Measurements from ENCODE around the gene COBL.
A peak's percentile ranks its signal among the peaks of the same experiment; 100 is the strongest.
"Not testable (repeated sequence)": the region's sequence is repeated elsewhere in the genome, so short reads cannot be mapped to it uniquely, and the experiment has no call there.

Gene COBL

DNA sequence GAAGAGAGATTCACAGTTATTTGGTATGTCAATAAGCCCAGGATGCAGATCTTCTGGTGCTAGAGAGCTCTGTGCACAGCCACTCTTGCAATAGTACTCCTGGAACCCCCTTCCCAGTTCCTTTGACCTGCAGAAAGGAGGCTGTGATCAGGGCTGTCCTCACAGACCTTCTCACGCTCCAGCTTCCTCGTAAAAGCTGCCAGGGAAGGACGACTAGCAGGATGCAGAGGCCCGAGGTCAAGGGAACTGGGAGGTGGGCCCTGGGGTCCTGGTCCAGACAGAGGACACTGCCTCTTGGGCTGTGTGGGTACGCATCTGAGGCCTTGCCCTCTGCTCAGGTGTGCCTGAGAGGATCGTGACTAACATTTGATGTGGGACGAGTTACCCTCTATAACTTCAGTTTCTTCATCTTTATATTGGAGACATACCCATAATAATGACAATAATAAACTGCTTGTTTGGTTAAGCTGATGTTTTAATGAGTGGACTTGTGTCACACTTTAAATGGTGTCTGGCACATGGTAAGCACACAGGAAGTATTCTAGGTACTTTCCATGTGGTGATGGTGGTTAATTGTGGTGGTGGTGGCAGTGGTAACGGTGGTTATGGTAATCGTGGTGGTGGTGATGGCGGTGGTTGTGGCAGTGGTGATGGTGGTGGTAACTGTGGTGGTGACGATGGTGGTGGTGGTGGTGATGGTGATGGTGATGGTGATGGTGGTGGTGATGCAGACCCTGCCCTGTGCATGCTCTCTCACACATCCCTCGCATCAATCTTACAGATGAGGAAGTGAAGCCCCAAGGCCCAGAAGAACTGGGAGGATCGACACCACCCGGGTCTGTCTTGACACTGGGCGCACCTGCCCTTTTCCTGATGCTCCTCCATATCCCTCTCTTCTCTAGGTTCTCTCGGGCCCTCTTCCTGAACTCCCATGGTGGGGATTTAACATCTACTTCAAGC, 298.8 kb downstream of the COBL start:
- peak in 1 of 5 experiments; percentile 58 for DNase-seq

GRCh38 chr7:51016546-51016945, 300.1 kb downstream of the COBL start:
- no peak for DNase-seq

GRCh38 chr7:51015581-51015980, 301.0 kb downstream of the COBL start:
- DNase-seq, result no peak

DNA sequence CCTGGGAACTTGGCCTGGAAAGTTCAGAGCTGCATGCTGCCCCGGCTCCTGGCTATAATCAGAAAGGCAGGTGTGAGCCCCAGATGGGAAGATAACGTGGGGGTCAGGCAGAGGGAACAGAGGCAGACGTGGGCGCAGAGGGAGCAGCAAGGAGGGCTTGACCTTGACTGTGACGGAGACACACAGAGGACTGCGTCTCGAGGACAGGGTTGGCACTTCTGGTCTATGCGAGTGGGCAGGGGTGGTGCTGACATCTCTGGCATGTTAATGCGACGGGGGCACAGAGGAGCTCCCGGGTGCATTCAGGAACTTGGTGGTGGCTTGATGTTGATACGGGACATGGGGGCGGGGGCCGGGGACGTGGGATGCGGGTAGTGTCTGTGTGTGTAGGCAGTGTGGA, 301.8 kb downstream of the COBL start:
- DNase-seq, result no peak

GRCh38 chr7:51013861-51014511, 302.6 kb downstream of the COBL start:
- DNase-seq, result no peak

DNA sequence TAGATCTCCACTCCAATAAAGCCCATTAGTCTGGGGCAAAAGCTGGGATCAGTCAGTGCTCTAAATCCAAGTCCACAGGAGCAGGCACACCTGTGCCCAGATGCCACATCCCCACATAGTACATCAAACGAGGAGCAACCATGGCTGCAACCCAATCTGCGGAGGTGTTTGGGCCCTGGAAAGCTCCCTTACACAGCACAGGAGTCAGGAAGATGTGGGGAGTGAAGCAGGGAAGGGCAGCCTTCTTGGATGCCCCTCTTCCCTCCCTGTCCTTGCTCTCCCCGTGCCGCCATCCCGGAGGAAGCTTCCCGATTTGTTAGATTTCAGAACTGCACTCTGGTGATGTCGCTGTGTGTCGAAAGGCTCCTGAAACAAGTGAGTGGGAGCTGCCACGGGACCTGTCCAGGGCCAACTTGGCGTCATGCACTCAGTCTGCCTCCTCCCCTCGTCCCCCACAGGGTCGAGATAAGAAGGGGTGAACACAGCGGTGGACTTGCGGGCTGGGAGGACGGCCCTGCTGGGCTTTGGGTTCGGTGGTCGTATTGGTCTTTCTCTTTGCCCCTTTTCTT, 303.3 kb downstream of the COBL start:
- DNase-seq, result no peak

DNA sequence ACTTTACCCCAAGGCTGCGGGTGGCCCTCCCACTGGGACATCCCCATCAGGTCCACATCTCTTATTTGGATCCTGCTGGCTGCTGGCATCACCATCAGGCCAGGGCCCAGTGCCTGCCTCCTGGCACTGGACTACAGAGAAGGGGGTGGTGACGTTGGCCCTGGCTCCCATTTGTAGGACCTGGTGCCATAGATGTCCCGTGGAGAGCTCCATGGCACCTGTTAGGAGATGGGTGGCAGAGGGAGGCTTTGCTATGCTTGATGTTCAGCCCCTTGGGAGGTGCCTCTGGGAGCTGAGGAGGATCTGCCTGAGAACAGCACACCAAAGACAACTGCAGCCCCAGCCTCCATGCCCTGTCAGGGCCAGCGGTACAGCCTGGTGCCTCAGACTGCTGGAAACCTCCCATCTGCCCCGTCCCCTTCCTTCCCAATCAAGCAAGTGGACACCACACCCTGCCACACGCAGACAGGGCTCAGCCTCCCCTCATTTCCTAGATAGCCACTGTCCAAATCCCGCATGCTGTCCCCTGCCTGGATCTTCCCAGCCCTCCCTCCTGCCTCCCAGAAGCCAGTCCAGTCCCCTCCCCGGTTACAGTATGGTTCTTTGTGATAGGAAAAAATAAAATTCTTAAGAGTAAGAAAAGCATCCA, 303.9 kb downstream of the COBL start:
- DNase-seq, result no peak

DNA sequence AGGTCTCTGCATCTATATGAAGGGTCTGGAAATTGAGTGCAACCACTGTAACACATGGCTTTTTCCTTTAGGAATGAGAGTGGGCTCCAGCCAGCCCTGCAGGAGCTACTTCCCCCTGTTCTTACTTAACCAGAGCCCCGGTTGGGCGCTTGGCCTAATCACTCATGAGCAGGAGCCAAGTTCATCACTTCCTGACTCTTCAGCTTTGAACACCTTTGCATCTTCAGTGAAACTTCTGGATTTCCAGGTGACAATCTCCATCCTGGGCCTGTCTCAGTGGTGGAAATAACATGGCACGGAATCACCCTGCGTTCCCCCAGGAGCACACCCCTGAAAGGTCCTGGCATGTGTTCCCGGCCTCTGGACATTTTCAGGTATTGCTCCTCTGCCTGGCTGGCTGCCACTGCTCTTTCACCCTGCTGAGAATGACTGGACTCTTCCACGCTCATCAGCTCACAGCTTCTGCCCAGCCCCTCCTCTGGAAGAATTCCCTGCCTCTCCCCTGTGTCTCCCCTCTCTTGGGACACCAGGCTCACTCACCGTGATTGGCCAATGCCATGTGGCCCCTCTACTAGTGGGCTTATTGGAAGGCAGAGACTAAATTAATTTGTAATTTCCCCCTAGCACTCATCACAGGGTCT, 304.8 kb downstream of the COBL start:
- no peak for DNase-seq

DNA sequence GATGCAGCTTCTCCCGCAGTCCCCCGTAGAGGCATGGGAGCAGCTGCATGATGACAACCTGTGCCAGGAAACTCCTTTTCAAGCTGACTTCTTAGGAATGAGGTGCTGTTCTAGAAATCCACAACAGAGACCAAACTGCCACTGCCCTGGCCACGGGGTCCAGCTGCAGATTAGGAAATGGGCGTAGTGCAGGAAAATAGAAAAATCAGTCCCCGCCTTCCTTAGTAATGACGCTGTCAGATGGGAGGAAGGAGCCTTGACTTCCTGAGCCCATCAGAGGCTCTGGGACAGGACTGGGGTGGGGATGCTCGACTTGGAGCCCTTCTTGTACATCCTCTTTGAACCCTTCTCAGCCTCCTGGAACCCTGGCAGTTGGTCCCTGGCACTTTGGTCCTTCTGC, 306.1 kb downstream of the COBL start:
- no peak for DNase-seq

- no peak for DNase-seq
Observed at GRCh38 chr7:51009716-51010496, 306.7 kb downstream of the COBL start.

- no peak for DNase-seq
Observed at GRCh38 chr7:51007551-51008505, 308.8 kb downstream of the COBL start.

DNA sequence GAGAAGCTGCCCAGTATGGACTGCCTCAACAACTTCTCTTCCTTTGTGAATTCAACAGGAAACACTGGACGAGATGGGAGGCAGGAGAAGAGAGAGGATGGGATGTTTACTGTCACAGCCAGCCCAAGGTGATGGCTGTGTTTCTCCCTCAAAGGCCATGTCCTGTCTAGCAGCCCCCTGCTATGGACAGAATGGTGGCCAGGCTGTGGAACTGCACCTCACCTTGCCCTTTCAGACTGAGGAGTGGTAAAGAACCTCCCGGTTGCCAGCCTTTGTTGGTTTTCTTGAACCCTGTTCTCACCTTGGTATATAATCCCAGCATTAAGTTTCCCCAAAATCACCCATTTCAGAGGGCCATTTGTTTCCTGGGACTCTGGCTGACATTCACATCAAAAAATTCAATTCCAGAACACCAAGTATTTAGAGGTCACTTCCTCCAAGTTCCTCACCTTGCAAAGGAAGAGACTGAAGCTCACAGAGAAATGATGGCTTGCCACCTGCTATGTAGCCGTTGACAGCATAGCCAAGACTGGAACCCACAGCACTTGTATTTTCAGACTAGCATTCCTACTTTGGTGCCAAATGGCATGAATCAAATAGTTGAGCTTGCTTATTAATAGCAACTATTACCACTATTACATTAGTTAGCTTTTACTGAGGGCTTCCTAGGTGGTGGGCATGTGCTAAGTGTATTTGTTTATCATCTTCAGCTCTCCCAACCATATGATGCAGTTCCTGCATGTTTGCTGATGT, 309.9 kb downstream of the COBL start:
- no peak for DNase-seq

GRCh38 chr7:51005074-51005473, 311.5 kb downstream of the COBL start:
- DNase-seq, result no peak

DNA sequence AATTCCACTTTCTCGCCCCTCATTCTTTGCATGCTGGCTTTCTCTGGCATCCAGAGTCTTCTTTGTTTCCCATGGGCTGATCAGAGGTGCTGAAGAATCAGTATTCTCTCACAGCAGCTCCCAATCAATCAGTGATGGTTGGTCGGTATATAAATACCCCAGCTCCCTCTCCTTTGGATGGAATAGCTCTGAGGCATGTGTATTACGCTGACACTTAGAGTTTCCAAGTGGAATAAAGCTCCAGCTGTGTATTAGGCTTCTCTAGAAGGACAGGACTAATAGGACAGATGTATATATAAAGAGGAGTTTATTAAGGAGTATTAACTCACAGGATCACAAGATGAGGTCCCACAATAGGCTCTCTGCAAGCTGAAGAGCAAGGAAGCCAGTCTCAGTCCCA, 315.7 kb downstream of the COBL start:
- DNase-seq, result no peak

DNA sequence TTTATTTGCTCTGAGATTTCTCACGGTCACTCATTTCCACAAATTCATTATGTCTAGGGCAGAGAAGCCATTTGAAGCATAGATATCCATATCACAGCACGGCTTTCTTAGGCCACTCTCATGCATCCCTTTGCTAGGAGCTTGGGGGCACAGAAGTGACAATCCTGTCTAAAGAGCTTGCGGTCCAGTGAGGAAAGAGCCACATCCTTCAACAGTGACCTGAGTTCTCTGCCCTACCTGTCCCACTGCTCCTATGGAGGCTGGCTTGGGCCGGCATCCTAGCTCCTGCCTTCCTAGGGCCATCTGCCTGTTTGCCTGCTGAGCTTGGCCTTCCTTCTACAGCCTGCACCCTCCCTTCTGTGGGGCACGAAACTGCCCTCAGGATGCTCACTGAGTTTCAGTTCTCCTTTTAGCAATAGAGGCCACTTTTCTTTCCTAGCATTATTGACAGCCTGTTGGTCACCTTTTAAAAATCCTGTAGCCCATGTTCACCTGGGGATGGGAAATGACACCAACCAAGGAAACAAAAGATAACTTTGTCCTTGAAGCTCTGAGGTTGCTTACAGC, 321.8 kb downstream of the COBL start:
- DNase-seq, result no peak

DNA sequence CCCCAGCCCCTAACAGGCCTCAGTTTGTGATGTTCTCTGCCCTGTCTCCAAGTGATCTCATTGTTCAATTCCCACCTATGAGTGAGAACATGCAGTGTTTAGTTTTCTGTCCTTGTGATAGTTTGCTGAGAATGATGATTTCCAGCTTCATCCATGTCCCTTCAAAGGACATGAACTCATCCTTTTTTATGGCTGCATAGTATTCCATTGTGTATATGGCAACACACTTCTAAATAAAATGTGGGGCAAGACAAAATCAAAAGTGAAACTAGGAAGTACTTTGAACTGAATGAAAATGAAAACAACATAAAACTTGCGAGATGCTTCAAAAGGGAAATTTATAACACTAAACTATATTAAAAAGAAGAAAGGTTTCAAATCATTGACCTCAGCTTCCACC, 326.4 kb downstream of the COBL start:
- DNase-seq, result not testable (repeated sequence)

DNA sequence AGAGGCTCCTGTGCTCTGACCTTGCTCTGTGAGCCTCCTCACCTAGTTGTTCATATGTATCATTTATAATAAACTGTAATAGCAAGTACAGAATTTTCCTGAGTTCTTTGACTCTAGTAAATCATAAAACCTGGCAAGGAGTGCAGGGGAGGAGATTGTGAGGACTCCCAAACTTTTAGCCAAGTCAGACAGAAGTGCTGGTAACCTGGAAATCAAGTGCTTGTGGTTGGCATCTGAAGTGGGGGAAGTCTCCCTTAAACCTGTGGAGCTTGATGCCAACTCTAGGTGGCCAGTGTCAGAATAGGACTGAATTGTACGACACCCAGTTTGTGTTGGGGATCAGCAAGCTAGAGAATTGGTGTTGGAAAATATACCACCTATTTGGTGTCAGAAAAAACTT, 327.6 kb downstream of the COBL start:
- DNase-seq, result no peak

- DNase-seq, result no peak
Observed at GRCh38 chr7:50988465-50988864, 328.1 kb downstream of the COBL start.

DNA sequence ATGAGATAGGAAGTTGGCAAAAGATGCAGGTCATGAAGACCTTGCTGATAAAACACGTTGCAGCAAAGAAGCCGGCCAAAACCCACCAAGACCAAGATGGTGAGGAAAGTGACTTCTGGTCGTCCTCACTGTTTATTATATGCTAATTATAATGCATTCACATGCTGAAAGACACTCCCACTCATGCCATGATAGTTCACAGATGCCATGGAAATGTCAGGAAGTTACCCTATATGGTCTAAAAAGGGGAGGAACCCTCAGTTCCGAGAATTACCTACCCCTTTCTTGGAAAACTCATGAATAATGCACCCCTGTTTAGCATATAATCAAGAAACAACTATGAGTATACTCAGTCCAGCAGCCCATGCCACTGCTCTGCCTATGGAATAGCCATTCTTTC, 331.5 kb downstream of the COBL start:
- DNase-seq, result no peak

DNA sequence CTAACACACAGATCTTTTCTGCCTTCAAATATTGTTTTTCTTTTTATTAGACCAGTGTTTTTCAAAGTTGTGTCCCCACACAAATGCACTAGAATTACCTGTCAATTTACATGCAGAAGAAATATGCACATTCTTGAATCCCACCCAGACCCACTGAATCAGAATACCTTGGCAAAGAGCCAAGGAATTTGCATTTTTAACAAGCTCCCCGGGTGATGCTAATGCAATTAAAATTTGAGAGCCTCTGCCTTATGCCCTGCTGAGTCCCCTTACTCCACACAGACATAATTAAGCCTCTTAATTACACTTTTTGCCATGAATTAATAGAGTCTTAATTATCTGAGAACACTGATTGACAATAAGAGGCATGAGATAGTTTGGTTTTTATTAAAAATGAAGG, 332.8 kb downstream of the COBL start:
- no peak for DNase-seq

Data from T-helper 2 cell (primary cell).